Islet of Langerhans (tissue), 1 donor: ENCODE data around the gene TCHH.
"Not testable (repeated sequence)": the region's sequence is repeated elsewhere in the genome, so short reads cannot be mapped to it uniquely, and the experiment has no call there.

Experiments
- FAIRE-seq: peaks from one replicate; lab custom pipeline; 2011; peaks lifted over from hg19 to GRCh38; lab: Jason Lieb, UNC

Gene TCHH

GRCh38 chr1:152110860-152111514 is 4.3 kb downstream of the TCHH start:
- FAIRE-seq: no peak

GRCh38 chr1:152110365-152110859 is 4.8 kb downstream of the TCHH start:
- FAIRE-seq: no peak

- FAIRE-seq: no peak
These were observed 5.3 kb downstream of the TCHH start for GRCh38 chr1:152109998-152110294.

- FAIRE-seq: no peak
These were observed 5.8 kb downstream of the TCHH start for GRCh38 chr1:152109231-152109997.

GRCh38 chr1:152108882-152109222 is 6.4 kb downstream of the TCHH start:
- FAIRE-seq: no peak

- no peak for FAIRE-seq
These were observed 7.0 kb downstream of the TCHH start for GRCh38 chr1:152107984-152108881.

GRCh38 chr1:152107031-152107983 is 7.9 kb downstream of the TCHH start:
- no peak for FAIRE-seq

- FAIRE-seq: no peak
These were observed 10.4 kb downstream of the TCHH start for GRCh38 chr1:152104854-152105253.

GRCh38 chr1:152096931-152097330 is 18.3 kb downstream of the TCHH start:
- no peak for FAIRE-seq

GRCh38 chr1:152089014-152089674 is 26.1 kb downstream of the TCHH start, which contains the start of gene TCHHL1:
Gene TCHHL1 (minus strand): TSS chr1:152089064. CDS start chr1:152088143, 921 bp downstream.
- FAIRE-seq: no peak

- no peak for FAIRE-seq
These were observed 28.5 kb downstream of the TCHH start for GRCh38 chr1:152086760-152087159.

- no peak for FAIRE-seq
These were observed 30.4 kb downstream of the TCHH start for GRCh38 chr1:152084853-152085252.

GRCh38 chr1:152081026-152081425 is 34.2 kb downstream of the TCHH start:
- not testable (repeated sequence) for FAIRE-seq

GRCh38 chr1:152080494-152080893 is 34.8 kb downstream of the TCHH start:
- not testable (repeated sequence) for FAIRE-seq

- FAIRE-seq: no peak
These were observed 36.3 kb downstream of the TCHH start for GRCh38 chr1:152078831-152079441.

GRCh38 chr1:152072311-152072710 is 42.9 kb downstream of the TCHH start:
- no peak for FAIRE-seq

- no peak for FAIRE-seq
These were observed 44.1 kb downstream of the TCHH start for GRCh38 chr1:152071123-152071522.

- FAIRE-seq: no peak
These were observed 47.3 kb downstream of the TCHH start for GRCh38 chr1:152067929-152068328.

GRCh38 chr1:152067150-152067549 is 48.1 kb downstream of the TCHH start:
- no peak for FAIRE-seq

GRCh38 chr1:152061952-152062351 is 53.3 kb downstream of the TCHH start:
- no peak for FAIRE-seq
